NCI-H82 treated with DMSO at 0.1 percent for 48 hours (cell line): ENCODE data around the gene PLXND1.
"Not testable (repeated sequence)": the region's sequence is repeated elsewhere in the genome, so short reads cannot be mapped to it uniquely, and the experiment has no call there.

Source experiments
- DNase-seq: peaks from one replicate; lab custom pipeline; 2025; ENCODE audit not compliant: unreplicated experiment; lab: John Stamatoyannopoulos, UW

The PLXND1 gene, protein sequence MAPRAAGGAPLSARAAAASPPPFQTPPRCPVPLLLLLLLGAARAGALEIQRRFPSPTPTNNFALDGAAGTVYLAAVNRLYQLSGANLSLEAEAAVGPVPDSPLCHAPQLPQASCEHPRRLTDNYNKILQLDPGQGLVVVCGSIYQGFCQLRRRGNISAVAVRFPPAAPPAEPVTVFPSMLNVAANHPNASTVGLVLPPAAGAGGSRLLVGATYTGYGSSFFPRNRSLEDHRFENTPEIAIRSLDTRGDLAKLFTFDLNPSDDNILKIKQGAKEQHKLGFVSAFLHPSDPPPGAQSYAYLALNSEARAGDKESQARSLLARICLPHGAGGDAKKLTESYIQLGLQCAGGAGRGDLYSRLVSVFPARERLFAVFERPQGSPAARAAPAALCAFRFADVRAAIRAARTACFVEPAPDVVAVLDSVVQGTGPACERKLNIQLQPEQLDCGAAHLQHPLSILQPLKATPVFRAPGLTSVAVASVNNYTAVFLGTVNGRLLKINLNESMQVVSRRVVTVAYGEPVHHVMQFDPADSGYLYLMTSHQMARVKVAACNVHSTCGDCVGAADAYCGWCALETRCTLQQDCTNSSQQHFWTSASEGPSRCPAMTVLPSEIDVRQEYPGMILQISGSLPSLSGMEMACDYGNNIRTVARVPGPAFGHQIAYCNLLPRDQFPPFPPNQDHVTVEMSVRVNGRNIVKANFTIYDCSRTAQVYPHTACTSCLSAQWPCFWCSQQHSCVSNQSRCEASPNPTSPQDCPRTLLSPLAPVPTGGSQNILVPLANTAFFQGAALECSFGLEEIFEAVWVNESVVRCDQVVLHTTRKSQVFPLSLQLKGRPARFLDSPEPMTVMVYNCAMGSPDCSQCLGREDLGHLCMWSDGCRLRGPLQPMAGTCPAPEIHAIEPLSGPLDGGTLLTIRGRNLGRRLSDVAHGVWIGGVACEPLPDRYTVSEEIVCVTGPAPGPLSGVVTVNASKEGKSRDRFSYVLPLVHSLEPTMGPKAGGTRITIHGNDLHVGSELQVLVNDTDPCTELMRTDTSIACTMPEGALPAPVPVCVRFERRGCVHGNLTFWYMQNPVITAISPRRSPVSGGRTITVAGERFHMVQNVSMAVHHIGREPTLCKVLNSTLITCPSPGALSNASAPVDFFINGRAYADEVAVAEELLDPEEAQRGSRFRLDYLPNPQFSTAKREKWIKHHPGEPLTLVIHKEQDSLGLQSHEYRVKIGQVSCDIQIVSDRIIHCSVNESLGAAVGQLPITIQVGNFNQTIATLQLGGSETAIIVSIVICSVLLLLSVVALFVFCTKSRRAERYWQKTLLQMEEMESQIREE (N-terminal part only)

DNA sequence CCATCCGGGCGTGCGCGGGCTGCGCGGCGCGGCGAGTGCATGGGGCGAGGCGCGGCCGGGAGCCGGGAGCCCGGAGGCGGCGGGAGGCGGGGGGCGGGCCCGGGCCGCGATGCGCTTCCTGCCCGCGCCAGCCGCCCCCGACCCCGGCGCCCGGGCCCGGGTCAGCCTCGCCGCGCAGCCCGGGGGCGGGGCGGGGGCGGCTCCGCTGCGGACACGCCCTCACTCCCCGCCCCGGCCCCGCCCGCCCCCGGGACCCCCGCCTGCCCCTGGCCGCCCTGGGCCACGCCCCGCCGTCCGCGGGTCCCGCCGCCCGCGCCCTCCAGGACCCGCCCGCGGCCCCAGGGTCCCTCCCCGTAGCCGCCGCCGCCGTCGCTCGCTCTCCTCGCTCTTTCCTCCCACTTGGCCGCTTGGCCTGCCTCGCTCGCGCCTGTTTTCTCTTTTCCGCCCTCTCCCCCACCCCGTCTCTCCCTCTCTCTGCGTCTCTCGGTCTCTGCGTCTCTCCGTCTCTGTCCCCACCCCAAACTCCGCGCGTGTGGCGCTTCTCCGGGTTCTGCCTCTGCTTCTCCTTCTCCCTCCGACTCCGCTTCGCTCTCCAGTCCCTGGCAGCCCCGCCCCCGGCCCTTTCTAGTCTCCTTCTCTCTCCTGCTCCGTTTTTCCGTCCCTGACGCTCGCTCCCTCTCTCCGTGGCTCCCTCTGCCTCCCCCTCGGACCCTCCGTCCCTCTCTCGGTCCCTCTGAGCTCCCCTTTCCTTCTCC, at the start of gene PLXND1:
Gene PLXND1, minus strand, starts transcription at position 41 of the 755 bp plus-strand sequence. Its CDS starts 37 bp downstream, at position 4.
- peak; percentile 73 for DNase-seq

DNA sequence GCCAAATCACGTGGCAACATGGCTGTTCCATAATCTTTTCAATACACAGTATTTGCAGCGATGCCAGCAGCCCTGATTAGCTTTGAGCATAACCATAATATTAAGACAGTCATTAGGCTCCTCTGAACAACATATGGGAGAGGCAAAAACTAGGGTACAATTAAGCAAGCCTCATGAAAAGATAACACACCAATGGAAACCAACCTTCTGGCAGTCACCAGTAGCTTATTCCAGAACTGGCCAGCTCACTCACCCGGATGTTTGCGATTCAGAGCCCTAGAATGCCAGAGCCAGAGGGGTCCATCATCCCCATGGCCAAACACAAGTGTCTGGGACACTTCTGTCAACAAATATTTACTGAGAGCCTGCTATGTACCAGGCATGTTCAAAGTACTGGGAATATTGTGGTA, 48.8 kb upstream of the PLXND1 start:
- DNase-seq: no peak

DNA sequence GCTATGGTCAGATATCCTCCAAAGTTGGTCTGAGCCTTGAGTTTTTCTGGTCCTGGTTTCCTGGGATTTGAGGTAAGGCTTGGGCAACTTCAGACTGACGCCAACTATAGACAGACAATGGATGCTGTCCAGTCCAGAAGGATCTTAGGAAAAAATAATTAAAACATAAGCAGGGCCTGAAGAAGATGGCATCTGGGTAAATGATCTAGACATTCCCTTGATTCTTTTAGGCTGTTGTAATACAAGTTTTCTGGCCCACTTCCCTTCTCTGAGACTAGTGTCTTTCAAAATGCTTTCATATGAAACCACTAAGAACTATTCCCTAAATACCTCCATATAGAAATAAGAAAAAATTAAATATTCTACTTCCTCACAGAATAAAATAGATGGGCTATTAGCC, 47.7 kb upstream of the PLXND1 start:
- DNase-seq: no peak

DNA sequence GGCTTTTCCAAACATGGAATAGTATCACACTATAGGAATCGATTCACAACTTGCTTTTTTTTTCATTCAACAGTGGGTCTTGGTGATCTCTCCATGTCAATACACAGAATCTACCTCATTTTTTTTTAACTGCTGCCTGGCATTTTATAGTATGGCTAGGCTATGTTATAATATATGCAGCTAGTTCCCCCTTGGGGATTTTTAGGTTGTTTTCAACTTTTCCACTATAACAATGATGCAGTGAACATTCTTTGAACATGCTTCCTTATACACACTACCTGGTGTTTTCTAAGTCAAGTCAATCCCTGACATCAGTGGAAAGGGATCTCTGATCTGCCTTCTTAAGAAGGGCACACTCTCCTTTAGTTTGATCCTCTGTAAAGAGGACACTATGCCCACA, 46.5 kb upstream of the PLXND1 start:
- DNase-seq: no peak

DNA sequence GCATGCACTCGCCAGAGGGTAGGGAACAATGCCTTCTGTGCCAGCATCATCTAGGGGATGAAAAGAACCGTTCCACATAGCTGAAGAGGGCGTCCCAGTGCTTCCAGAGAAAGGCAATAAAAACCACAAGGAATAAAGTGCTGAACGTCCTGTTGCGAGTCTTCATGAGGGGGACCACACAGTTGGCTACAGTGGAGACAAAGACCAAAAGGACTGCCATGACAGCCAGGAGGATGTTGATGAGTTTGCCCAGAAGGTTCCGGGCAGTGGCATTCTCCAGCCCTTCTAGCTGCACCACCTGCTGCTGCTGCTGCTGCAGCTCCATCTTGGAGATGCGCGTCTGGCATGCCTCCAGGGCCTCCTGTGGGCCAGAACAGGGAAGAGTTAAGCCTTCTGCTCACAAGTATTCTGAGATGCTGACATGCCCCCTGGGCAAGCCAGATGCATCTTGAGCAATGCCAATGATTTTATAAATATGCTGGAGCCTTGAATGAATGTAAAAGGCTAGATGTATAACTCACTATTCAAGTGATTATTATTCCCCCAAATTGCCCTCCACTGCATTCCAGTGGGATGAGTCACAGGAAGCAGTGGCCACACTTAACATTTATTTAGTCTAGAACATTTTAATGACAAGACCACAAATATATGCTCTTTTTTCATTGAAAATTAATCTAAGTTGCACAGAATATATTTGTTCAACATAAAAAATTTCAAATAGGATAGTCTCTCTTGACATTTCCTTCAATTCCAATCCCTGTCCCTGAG, 45.1 kb upstream of the PLXND1 start:
- DNase-seq: no peak

DNA sequence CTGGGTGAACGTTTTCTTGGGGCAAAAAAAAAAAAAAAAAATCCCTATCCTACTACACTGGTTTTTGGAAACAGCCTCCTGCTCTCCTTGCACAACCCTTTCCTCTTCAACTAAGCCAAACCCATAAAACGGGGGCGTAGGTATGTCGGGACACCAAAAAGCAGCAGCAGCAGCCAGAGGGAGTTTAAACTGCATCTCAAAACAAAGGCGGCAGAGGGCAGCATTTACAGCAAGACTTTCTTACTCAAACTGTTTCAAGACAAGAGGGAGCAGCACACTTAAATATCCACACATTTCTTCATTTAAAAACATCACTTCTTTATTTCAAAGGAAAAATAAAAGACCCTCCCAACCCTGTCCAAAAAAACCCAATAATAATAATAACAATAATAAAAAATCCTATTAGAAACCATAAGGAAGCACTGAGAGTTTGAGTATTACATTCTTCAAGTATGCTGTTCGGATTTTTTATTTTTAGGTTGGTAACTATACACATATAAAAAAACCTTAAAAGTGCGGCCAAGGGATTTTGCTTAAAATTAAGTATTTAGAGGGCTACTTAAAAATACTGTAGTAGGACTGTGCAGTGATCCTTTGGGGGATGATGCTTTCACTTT, 43.9 kb upstream of the PLXND1 start:
- DNase-seq: peak; percentile 62

DNA sequence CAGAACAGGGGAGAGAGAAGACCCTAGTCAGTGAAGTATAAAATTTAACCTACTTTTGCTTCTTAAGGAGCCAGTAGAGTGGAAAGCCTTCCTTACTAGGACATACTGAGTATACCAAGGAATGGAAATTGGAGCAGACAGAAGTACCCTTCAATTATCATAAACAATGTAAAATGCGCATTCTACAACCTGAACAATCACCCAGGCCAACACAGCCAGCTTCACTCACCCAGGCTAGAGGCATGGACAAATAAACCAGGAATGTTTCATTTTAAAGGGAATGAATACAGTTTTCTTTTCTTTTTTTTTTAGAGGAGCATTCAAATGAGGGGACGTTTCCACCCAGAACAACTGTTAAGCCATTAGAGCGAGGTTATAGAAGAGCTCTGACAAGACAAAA, 41.9 kb upstream of the PLXND1 start:
- DNase-seq: no peak

DNA sequence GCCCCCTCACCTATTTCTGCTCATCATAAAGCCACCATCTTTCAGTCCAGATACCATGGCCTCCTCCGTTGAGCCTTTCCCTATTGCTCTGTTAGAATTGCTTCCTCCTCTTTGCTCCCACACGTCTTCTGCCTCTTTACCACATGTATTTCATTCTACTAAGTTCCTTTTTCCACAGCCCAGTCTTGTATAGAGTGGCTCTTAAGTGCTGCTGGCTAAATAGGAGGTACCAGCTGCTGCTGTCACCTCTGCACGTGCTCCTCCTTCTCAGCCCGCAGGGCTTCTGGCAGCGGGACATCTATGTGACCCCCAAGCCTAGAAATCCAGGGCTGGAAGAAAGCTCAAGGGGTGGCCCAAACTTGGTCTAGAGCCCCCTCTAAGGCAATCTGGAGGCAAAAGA, 38.8 kb upstream of the PLXND1 start:
- no peak for DNase-seq

DNA sequence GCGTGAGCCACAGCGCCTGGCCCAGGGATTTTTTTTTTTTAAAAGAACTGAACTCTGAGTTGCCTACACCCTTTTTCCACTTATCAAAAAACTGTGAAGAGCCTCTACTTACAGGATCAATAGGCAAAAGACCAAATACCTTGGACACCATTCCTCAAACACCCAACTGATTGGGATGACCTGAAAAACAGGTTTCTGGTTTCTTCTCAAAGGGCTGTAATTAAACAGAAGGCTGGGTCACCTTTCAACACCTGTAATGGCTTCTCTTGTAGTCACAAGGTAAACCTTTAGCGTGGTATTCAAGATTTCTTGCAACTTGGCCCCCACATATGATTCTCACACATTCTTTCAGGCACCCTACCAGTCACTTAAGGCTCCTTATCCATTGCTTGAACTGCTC, 38.4 kb upstream of the PLXND1 start:
- no peak for DNase-seq

DNA sequence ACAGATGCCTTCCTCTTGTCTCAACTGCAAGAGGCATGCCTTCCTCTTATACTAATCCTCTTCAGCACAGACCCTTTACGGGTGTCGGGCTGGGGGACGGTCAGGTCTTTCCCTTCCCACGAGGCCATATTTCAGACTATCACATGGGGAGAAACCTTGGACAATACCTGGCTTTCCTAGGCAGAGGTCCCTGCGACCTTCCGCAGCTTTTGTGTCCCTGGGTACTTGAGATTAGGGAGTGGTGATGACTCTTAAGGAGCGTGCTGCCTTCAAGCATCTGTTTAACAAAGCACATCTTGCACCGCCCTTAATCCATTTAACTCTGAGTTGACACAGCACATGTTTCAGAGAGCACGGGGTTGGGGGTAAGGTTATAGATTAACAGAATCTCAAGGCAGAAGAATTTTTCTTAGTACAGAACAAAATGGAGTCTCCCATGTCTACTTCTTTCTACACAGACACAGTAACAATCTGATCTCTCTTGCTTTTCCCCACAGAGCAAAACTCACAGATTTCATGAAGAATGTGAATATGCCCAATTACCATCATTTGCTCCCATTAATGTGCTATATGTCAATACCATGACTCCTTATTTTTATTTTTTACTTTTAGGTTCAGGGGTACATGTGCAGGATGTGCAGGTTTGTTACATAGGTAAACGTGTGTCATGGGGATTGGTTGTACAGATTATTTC, 35.2 kb upstream of the PLXND1 start:
- DNase-seq: not testable (repeated sequence)

DNA sequence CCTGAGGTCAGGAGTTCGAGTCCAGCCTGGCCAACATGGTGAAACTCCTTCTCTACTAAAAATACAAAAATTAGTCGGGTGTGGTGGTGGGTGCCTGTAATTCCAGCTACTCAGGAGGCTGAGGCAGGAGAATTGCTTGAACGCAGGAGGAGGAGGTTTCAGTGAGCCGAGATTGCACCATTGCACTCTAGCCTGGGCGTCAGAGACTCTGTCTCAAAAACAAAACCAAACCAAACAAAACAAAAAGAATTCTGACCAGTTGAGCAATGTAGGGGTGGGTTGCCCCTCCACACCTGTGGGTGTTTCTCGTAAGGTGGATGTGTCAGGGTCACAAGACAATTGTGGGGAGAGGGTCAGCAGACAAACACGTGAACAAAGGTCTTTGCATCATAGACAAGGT, 34.5 kb upstream of the PLXND1 start:
- not testable (repeated sequence) for DNase-seq

DNA sequence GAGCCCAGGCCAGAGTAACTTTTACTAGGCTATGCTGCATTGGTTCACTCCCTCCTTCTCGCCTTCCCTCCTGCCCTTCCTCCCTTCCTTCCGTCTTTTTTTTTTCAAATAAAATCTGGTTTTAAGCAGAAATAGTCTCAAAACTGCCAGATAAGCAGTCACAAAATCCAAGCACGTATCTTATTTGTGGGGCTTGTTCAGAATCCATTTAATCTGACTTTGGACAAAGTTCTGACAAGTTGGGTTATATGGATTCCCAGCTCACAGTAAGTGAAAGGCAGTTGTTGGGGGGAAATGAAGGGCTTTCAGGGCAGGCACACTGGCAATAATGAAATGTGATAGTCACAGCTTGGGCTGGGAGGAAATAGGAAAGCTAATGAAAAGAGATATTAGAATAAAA, 32.0 kb upstream of the PLXND1 start:
- no peak for DNase-seq

DNA sequence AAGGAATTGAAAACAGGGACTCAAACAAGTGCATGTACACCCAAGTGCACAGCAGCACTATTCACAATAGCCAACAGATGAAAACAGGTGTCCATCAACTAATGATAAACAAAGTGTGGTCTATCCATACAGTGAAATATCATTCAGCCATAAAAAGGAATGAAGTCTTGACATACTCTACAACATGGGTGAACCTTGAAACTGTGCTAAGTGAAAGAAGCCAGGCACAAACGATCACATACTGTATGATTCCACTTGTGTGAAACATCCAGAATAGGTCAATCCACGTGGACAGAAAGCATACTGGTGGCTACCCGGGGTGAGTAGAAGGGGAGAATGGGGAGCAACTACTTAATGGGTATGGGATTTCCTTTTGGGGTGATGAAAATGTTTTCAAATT, 29.6 kb upstream of the PLXND1 start:
- no peak for DNase-seq

DNA sequence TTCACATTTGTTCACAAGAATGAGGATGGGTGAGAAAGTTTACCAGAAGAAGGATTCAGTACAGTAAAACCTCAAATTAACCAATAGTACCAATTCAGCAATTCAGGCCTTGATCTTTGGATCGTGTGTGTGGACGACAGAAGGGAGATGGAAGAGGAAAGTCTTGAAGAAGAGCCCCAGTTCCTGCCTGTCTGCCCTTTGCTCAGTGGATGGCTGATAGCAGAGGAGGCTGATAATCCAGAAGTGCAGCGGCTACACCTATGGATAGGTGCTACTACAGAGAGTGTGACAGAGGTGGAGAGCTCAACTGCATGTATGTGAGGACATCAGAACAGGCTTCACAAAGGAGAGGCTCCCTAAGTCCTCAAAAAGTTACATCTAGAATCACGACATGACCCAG, 29.2 kb upstream of the PLXND1 start:
- DNase-seq: no peak

DNA sequence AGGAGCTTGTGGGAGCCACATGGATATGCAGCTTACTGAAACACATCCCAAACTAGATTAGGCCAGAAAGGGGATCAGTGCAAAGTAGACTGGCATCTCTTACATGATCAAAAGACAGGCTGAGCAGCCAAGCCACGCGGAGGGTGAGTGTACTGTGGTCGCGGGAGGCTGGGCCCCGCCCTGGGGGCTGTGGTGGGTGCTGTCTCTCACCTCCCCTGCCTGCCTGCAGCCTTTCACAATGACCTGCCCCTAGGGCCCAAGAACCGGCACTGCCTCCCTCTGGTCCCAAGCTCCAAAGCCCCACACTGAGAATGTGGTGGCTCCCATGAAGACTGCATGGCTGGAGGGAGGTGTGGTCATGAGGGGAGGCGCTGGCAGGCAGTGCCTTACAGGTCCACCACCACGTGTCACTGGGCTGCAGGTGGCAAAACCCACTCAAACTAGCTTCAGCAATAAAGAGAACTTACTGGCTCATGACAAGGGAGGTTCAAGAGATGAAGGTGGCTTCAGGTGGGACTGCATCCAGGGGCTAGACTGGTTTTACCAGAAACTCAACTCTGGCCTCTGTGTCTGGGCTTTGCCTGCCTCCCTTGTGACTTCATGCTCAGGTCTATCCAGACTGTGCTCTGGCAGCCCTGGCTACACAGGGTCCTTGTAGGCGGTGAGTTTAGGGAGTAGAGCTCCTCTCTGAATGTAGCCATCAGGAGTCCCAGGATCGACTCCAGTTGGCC, 27.4 kb upstream of the PLXND1 start:
- DNase-seq: peak; percentile 93

DNA sequence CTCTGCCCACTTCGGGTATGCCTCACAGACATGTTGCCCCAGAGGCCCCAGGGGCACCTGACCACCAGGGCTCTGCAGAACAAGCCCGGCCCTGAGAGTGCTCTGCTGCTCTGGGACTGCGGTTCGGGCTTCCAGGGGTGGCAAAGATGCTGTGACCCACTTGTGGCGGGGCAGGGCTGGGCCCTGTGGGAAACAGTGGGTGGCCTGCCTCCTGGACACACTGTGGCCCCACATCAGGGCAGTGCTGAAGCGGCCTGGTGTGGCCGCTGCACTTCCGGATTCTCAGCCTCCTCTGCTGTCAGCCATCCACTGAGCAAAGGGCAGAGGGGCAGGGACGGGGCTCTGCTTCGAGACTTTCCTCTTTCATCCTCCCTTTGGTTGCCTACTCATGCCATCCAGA, 26.5 kb upstream of the PLXND1 start:
- DNase-seq: no peak

DNA sequence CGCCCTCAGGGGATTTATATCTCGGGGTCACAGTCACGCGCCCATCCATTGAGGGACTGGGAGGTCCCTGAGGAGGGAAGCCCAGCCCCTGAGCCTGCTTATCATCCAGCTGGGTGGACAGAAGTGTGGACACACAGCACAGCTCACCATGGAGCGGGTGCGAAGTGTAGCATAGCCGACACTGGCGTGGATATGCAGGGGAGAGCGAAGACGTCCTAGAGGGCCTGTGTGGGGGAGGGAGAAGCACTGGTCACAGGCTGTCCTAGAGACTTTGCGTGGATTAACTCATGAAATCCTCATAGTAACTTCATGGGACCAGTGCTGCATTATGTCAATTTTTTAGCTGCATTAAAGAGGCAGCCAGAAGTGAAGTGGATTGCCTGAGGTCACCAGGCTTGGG, 26.1 kb upstream of the PLXND1 start:
- DNase-seq: peak; percentile 19

DNA sequence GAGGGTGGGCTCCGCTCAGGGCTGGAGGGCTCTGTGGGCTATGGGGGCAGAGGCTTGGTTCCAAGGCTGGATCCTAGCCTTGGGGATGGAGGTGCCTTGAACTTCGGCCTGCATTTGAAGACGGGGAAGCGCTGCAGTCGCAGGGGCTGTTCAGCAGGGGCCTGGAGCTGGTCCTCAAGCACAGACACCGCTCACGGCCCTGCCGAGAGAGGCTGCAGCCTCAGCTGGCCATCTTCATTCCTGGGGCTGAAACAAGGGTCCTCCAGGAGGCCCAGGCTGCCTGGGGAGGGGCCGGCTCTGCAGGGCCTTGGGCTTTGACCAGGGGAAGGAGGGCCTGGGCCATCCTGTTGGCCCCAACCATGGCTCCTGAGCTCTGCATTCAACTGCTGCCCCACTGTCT, 25.6 kb upstream of the PLXND1 start:
- no peak for DNase-seq
